Stimulated activated CD4-positive, alpha-beta T cell treated with anti-CD3 and anti-CD28 coated beads, Interleukin-1b, Interleukin-23, amount 100 ng/mL, for 1 hour (primary cell): ENCODE measurements around the gene WDR18.

Source experiments
- DNase-seq, 2 donors: peaks; one replicate each; pipeline ENCODE4 v3.0.0-alpha.2; 2020; ENCODE audit warnings: low read depth in 2 of 2

Gene WDR18

GRCh38 chr19:991932-992669 is 8.0 kb downstream of the WDR18 start:
- no peak for DNase-seq

- no peak for DNase-seq
Observed at GRCh38 chr19:992670-993055, 8.5 kb downstream of the WDR18 start.

GRCh38 chr19:993361-993830 is 9.3 kb downstream of the WDR18 start:
- no peak for DNase-seq

GRCh38 chr19:993831-994393 is 9.8 kb downstream of the WDR18 start:
- no peak for DNase-seq

GRCh38 chr19:994516-994915 is 10.4 kb downstream of the WDR18 start:
- no peak for DNase-seq

- DNase-seq: no peak
Observed at GRCh38 chr19:995051-995827, 11.1 kb downstream of the WDR18 start.

- peak; percentile 21 to 66 for DNase-seq
Observed at GRCh38 chr19:996051-996838, 12.1 kb downstream of the WDR18 start.

- no peak for DNase-seq
Observed at GRCh38 chr19:998064-998463, 13.9 kb downstream of the WDR18 start.

- DNase-seq: no peak
Observed at GRCh38 chr19:999379-999719, 15.2 kb downstream of the WDR18 start.

- DNase-seq: peak in 1 of 2 donors; percentile 49
Observed at GRCh38 chr19:1000095-1000494, 15.9 kb downstream of the WDR18 start, which contains the start of gene GRIN3B. Gene GRIN3B (plus strand): TSS chr19:1000419. CDS start chr19:1000438, 19 bp downstream.

GRCh38 chr19:1000591-1001537 is 16.7 kb downstream of the WDR18 start:
- no peak for DNase-seq

- peak; percentile 25 to 61 for DNase-seq
Observed at GRCh38 chr19:1001538-1002166, 17.5 kb downstream of the WDR18 start.

- no peak for DNase-seq
Observed at GRCh38 chr19:1002600-1002999, 18.5 kb downstream of the WDR18 start.

- DNase-seq: no peak
Observed at GRCh38 chr19:1003283-1003682, 19.1 kb downstream of the WDR18 start.

- no peak for DNase-seq
Observed at GRCh38 chr19:1004204-1004802, 20.2 kb downstream of the WDR18 start.

GRCh38 chr19:1004803-1005664 is 20.9 kb downstream of the WDR18 start:
- DNase-seq: no peak

GRCh38 chr19:1006711-1007398 is 22.7 kb downstream of the WDR18 start:
- no peak for DNase-seq
